AG09309 (cell line): ENCODE measurements around the gene MED13.

Experiments used
- DNase-seq: peaks from one replicate; pipeline ENCODE4 v3.0.0-alpha.2; 2010; ENCODE audit warnings: low read depth
- H3K4me3 ChIP-seq: 2 replicates; pipeline ENCODE4 v1.5.1; 2011; ENCODE audit warnings: mild to moderate bottlenecking, low read depth, low read length, moderate library complexity; ENCODE audit not compliant: control insufficient read depth
- CTCF ChIP-seq: IDR thresholded peaks from 2 replicates; pipeline ENCODE4 v1.5.1; 2011; ENCODE audit warnings: mild to moderate bottlenecking, low read depth, low read length, inconsistent platforms; ENCODE audit not compliant: insufficient read depth, control insufficient read depth; ENCODE audit errors: missing control alignments

Gene MED13

DNA sequence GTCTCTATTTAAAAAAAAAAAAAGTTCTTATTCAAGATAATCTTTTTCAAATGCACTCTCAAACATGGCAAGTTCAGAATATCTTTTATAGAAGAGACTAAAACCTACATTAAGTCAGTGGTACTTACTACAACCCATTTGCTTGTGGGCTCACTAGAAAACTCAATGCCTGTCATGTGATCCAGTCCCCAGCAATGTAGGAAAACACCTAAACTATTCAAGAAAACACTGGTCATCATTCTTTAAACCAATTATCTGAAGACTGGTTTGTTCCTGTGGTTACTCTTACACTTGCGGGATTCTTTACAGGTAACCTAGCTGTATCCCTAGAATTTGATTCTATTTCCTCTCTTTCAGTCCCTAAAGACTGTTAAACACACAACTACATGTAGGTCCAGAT is 19.6 kb downstream of the MED13 start:
- no peak for TF ChIP-seq CTCF
- no peak for DNase-seq
- H3K4me3 ChIP-seq = no peak overlapping the region

- H3K4me3 ChIP-seq = no peak overlapping the region
- no peak for TF ChIP-seq CTCF
- DNase-seq = no peak
These were observed 20.0 kb downstream of the MED13 start for GRCh38 chr17:62045109-62045508.

DNA sequence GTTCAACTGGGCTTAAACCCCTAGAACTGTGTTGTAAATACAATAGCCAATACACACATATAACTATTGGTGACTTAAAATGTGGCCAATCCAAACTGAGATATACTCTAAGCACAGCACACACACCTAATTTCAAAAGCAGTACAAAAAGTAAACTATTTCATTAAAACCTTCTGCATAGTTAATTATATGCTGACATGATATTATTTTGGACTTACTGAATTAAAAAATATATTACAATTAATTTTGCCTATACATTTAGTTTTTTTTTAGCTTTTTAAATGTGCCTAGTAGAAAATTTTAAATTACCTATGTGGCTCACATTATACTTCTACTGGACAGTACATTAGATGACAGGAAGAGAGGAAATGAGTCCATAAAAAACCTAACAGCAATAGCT is 21.5 kb downstream of the MED13 start:
- no peak for TF ChIP-seq CTCF
- DNase-seq = no peak
- H3K4me3 ChIP-seq = no peak overlapping the region

DNA sequence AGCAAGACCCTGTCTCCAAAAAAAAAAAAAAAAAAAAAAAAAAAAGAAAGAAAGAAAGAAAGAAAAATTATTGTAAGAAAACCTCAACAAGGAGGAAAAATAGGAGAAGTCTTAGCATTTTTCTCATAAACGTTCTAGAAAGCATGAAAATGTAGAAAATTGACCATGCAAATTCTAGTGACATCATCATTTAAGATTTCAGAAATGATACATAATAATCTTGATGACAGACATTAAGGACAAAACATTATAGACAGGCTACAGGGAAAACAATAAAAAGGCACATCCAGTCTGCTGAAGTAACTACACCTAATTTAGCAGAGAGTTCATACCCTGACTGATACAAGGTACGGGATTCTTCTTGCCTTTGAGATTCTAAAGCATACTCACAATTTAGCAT is 21.9 kb downstream of the MED13 start:
- H3K4me3 ChIP-seq = no peak overlapping the region
- TF ChIP-seq CTCF = no peak
- DNase-seq = no peak

GRCh38 chr17:62038248-62038647 is 26.8 kb downstream of the MED13 start:
- no peak for TF ChIP-seq CTCF
- no peak overlapping the region for H3K4me3 ChIP-seq
- no peak for DNase-seq

DNA sequence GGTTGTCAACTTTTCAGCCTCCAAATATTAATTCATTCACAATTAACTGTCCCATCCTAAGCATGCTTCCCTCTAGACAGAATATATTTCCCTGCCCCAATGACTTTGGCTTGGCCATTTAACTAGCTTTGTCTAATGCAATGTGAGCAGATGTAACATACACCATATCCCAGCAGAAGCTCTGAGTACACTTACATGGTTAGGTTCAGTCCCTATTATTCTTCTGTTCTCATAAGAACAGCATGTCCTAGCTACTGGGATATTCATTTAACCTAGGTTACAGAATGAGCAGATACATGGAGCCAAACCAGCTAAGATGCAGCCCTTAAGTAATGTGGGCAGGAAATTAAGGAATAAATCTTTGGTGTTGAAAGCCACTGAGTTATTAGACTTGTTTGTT is 31.8 kb downstream of the MED13 start:
- no peak for TF ChIP-seq CTCF
- no peak for DNase-seq
- H3K4me3 ChIP-seq = no peak overlapping the region

GRCh38 chr17:62032480-62032879 is 32.6 kb downstream of the MED13 start:
- TF ChIP-seq CTCF = no peak
- no peak overlapping the region for H3K4me3 ChIP-seq
- no peak for DNase-seq
